BJ (cell line): ENCODE data around the gene KIF13A. TPM values are rescaled to one million over a fixed set of nuclear protein-coding genes. Genes with fewer than 3 reads are reported as not detected.
"Not testable (repeated sequence)": the region's sequence is repeated elsewhere in the genome, so short reads cannot be mapped to it uniquely, and the experiment has no call there.

Experiments used
- CTCF ChIA-PET: fragments of 350-600 bp; formaldehyde crosslinking; extraction: SDS; loops from one replicate; lab custom pipeline; 2021; ENCODE audit warnings: antibody characterized with exemption, inconsistent platforms; lab: Yijun Ruan, JAX
- POLR2A ChIA-PET: fragments of 300-600 bp; sonication (Branson Sonifier 250); formaldehyde crosslinking; extraction: SDS; loops from one replicate; lab custom pipeline; 2021; ENCODE audit warnings: antibody characterized with exemption; lab: Charles Lee
- DNase-seq: peaks from one replicate; pipeline ENCODE4 v3.0.0-alpha.2; 2011; ENCODE audit warnings: low read depth
- H3K27me3 ChIP-seq: 2 replicates; pipeline ENCODE4 v1.6.0; 2011; ENCODE audit warnings: low read length; ENCODE audit not compliant: control insufficient read depth, insufficient read depth
- H3K36me3 ChIP-seq: 2 replicates; pipeline ENCODE4 v1.5.1; 2011; ENCODE audit warnings: low read length; ENCODE audit not compliant: control insufficient read depth, insufficient read depth
- H3K4me3 ChIP-seq: 2 replicates; pipeline ENCODE4 v1.5.1; 2011; ENCODE audit warnings: low read depth, mild to moderate bottlenecking, control low read depth, low read length
- CTCF ChIP-seq: IDR thresholded peaks from 2 replicates; pipeline ENCODE4 v1.5.1; 2011; ENCODE audit warnings: low read depth, mild to moderate bottlenecking, control low read depth, inconsistent platforms, low read length, moderate library complexity; ENCODE audit not compliant: insufficient read depth
- polyA plus RNA-seq: library from polyadenylated mRNA; depleted of rRNA; stranded (reverse); fragments of >200 nt; gene quantifications from 2 replicates; pipeline ENCODE4 v1.2.3, GENCODE V29; 2011

The KIF13A gene
- polyA plus RNA-seq, 1 experiment, result 41.4 TPM

GRCh38 chr6:17984812-17985670 is 2.4 kb downstream of the KIF13A start:
- CTCF ChIA-PET, result no interaction called here
- no peaks in the 10 kb centered on the region for H3K27me3 ChIP-seq
- peaks cover 4% of the 10 kb centered on the region; the same call in 1 of the 2 replicates for H3K36me3 ChIP-seq
- TF ChIP-seq CTCF, result no peak
- POLR2A ChIA-PET, result interaction anchor here (0.5 kb wide), 1 partner anchor 150 kb away, joined by 3 read pairs; no protein-coding TSS in a partner anchor
- DNase-seq, result no peak
- peak overlapping the region; percentile 50 for H3K4me3 ChIP-seq

- DNase-seq, result no peak
- H3K27me3 ChIP-seq, result no peaks in the 10 kb centered on the region
- no peak for TF ChIP-seq CTCF
- no peak overlapping the region; the same call in 1 of the 2 replicates for H3K4me3 ChIP-seq
- POLR2A ChIA-PET, result interaction anchor here (0.6 kb wide), 1 partner anchor 19 kb away, joined by 4 read pairs; no protein-coding TSS in a partner anchor
- CTCF ChIA-PET, result no interaction called here
- H3K36me3 ChIP-seq, result peaks cover 4% of the 10 kb centered on the region; the same call in 1 of the 2 replicates
Observed at GRCh38 chr6:17984399-17984798, 3.0 kb downstream of the KIF13A start.

GRCh38 chr6:17983730-17984129 is 3.7 kb downstream of the KIF13A start:
- DNase-seq, result no peak
- Histone ChIP-seq H3K27me3 (no peaks in the 10 kb centered on the region), H3K4me3 (no peak overlapping the region), H3K36me3 (peaks cover 4% of the 10 kb centered on the region; the same call in 1 of the 2 replicates)
- TF ChIP-seq CTCF, result no peak
- CTCF ChIA-PET, result no interaction called here
- POLR2A ChIA-PET, result interaction anchor here (0.6 kb wide), 1 partner anchor 19 kb away, joined by 4 read pairs; no protein-coding TSS in a partner anchor

- no peaks in the 10 kb centered on the region for H3K27me3 ChIP-seq
- DNase-seq, result no peak
- peaks cover 4% of the 10 kb centered on the region; the same call in 1 of the 2 replicates for H3K36me3 ChIP-seq
- no peak for TF ChIP-seq CTCF
- no peak overlapping the region for H3K4me3 ChIP-seq
- CTCF ChIA-PET, result no interaction called here
- POLR2A ChIA-PET, result no interaction called here
Observed at GRCh38 chr6:17980329-17980728, 7.1 kb downstream of the KIF13A start.

- peaks cover 4% of the 10 kb centered on the region; the same call in 1 of the 2 replicates for H3K36me3 ChIP-seq
- H3K4me3 ChIP-seq, result no peak overlapping the region
- TF ChIP-seq CTCF, result no peak
- no peak for DNase-seq
- CTCF ChIA-PET, result interaction anchor here (1.1 kb wide), 1 partner anchor 11 kb away, joined by 3 read pairs; no protein-coding TSS in a partner anchor
- POLR2A ChIA-PET, result no interaction called here
- H3K27me3 ChIP-seq, result no peaks in the 10 kb centered on the region
Observed at GRCh38 chr6:17979479-17979878, 8.0 kb downstream of the KIF13A start.

- H3K27me3 ChIP-seq, DNase-seq, CTCF ChIA-PET, H3K4me3 ChIP-seq, POLR2A ChIA-PET, H3K36me3 ChIP-seq: not testable (repeated sequence)
Observed at GRCh38 chr6:17976258-17976657, 11.2 kb downstream of the KIF13A start.
